IPS-18c (cell line): ENCODE results near the gene PTGER1.
A peak's percentile ranks its signal among the peaks of the same experiment; 100 is the strongest.
"Not testable (repeated sequence)": the region's sequence is repeated elsewhere in the genome, so short reads cannot be mapped to it uniquely, and the experiment has no call there.

Experiments used
- H3K4me3 ChIP-seq: 2 replicates; pipeline ENCODE4 v1.7.0; 2013; ENCODE audit warnings: low read depth, mild to moderate bottlenecking, low read length, moderate library complexity; ENCODE audit not compliant: insufficient read depth
- H3K9me3 ChIP-seq: one replicate; pipeline ENCODE4 v1.6.1; 2013; ENCODE audit warnings: mild to moderate bottlenecking, low read length, moderate library complexity; ENCODE audit not compliant: control insufficient read depth, insufficient read depth

PTGER1 gene

GRCh38 chr19:14460935-14461334 lies 14.2 kb downstream of the PTGER1 start:
- Histone ChIP-seq H3K4me3 (no peak overlapping the region), H3K9me3 (no peaks in the 10 kb centered on the region)

DNA sequence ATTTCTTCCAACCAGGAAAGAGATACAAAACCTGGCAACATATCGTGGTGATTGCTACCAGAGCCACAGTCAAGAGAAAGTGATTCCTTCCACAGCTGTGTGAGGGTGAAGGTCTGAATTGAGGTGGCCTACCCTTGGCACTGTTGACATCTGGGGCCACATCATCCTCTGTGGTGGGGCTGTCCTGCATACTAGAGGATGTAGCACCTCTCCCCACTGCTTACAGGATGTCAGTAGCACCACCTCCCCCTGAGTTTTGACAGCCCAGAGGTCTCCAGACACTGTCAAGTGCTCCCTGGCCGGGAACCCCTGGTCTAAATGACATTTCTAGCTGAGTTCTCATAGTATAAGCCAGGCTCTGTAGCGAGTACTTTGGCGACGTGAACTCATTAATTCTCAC lies 15.5 kb downstream of the PTGER1 start:
- Histone ChIP-seq H3K4me3 (no peak overlapping the region), H3K9me3 (no peaks in the 10 kb centered on the region)

DNA sequence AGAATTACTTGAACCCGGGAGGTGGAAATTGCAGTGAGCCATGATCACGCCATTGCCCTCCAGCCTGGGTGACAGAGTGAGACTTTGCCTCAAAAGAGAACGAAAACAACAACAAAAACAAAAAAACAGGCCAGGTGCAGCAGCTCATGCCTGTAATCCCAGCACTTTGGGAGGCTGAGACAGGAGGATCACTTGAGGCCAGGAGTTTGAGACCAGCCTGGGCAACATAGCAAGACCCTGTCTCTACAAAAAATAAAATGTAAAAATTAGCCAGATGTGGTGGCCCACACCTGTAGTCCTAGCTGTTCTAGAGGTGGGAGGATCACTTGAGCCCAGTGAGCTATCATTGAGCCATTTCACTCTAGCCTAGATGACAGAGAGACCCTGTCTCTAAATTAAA lies 22.9 kb downstream of the PTGER1 start:
- not testable (repeated sequence) for H3K4me3 ChIP-seq, H3K9me3 ChIP-seq

DNA sequence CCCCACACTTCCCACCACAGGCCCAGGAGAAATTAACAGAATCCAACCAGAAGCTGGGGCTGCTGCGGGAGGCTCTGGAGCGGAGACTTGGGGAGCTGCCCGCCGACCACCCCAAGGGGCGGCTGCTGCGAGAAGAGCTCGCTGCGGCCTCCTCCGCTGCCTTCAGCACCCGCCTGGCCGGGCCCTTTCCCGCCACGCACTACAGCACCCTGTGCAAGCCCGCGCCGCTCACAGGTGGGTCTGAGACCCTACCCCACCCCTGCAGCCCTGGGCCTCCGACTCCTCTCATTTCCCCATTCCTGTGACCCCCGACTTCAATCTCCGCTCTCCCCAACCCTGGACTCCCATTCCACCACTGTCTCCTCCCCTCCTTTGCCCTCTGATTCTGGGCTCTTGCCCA lies 24.3 kb downstream of the PTGER1 start:
- no peak overlapping the region for H3K4me3 ChIP-seq
- H3K9me3 ChIP-seq: no peaks in the 10 kb centered on the region

DNA sequence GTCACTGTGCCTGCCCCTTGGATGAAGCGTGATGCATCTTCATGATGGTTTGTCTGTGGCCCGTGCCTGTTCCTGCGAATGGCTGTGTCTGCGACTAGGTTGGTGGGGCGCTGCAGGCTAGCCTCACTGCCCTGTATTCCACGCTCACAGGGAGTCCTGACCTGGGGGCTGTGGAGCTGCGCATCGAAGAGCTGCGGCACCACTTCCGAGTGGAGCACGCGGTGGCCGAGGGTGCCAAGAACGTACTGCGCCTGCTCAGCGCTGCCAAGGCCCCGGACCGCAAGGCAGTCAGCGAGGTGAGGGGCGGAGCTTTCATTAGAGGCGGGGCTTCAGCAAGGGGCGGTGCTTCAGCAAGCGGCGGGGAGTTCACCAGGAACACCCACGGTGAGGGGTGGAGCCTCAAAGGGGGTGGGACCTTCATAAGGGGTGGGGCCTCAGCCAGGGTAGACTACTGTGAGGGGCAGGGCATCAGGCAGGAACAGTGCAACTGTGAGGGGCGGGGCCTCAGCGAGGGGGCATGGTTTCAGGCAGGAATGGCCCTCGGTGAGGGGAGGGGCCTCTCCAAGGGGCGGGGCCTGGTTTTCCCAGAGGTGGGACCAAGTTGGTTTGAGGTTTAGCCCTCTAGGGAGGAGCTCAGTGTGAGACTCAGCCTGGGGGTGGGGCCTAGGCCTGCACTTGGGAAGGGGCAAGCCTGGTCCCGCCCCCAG lies 24.8 kb downstream of the PTGER1 start:
- Histone ChIP-seq H3K9me3 (no peaks in the 10 kb centered on the region), H3K4me3 (no peak overlapping the region)

GRCh38 chr19:14449321-14449720 lies 25.8 kb downstream of the PTGER1 start:
- Histone ChIP-seq H3K4me3 (no peak overlapping the region), H3K9me3 (no peaks in the 10 kb centered on the region)

GRCh38 chr19:14446336-14447036 lies 28.7 kb downstream of the PTGER1 start:
- no peaks in the 10 kb centered on the region for H3K9me3 ChIP-seq

DNA sequence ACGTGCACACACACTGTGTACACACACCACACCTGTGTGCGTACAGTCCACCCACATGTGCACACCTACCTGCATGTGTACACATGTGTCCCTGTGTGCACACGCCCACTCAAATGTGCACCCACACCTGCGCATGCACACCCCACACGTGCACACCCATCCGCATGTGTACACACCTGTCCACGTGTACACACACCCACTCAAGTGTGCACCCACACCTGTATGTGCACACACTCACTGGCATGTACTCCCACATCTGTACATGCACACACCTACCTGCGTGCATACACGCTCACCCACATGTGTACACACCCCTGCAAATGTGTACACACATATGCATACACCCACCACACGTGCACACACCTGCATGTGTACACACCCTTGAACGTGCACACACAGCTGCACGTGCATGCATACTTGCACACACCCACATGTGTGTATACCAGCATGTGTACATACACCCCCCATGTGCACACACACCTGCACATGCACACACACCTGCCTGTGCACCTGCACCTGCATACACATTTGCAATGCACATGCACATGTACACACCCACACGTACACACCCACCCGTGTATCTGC lies 31.4 kb downstream of the PTGER1 start:
- Histone ChIP-seq H3K9me3 (no peaks in the 10 kb centered on the region), H3K4me3 (no peak overlapping the region; the same call in 1 of the 2 replicates)

More at GRCh38 chr19:14446336-14447036, 28.7 kb downstream of the PTGER1 start:
- no peak overlapping the region for H3K4me3 ChIP-seq

- Histone ChIP-seq H3K4me3 (no peak overlapping the region), H3K9me3 (no peaks in the 10 kb centered on the region)
Observed at GRCh38 chr19:14442891-14443631, 32.1 kb downstream of the PTGER1 start.

DNA sequence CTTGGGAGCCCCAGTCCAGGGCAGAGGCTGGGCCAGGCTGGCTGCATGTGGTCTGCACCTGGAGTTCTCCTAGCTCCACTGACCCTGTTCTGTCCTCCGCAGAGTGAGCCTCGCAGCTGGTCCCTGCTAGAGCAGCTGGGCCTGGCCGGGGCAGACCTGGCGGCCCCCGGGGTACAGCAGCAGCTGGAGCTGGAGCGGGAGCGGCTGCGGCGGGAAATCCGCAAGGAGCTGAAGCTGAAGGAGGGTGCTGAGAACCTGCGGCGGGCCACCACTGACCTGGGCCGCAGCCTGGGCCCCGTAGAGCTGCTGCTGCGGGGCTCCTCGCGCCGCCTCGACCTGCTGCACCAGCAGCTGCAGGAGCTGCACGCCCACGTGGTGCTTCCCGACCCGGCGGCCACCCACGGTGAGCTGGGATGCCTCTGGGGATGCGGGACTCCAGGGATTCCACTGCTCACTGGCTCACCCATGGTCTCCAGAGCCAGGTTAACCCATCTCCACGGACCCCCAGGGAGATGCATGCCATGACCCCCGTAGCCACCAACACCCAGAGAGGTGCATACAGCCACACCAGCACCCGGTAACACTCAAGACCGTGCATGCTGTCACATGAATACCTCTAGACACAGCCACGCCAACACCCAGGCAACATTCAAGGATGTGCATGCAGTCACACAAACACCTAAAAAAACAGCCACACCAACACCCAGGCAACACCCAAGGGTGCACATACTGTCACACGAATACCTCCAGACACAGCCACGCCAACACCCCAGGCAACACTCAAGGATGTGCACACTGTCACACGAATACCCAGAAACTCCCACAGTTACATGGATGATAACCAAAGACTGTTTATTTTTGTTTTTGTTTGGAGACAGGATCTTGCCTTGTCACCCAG lies 33.9 kb downstream of the PTGER1 start:
- no peaks in the 10 kb centered on the region for H3K9me3 ChIP-seq
- no peak overlapping the region for H3K4me3 ChIP-seq

- no peak overlapping the region for H3K4me3 ChIP-seq
- no peaks in the 10 kb centered on the region for H3K9me3 ChIP-seq
Observed at GRCh38 chr19:14440049-14440448, 35.1 kb downstream of the PTGER1 start.

- Histone ChIP-seq H3K4me3 (no peak overlapping the region), H3K9me3 (no peaks in the 10 kb centered on the region)
Observed at GRCh38 chr19:14439014-14439413, 36.1 kb downstream of the PTGER1 start.

- no peak overlapping the region for H3K4me3 ChIP-seq
- H3K9me3 ChIP-seq: no peaks in the 10 kb centered on the region
Observed at GRCh38 chr19:14437578-14438140, 37.5 kb downstream of the PTGER1 start.

GRCh38 chr19:14435320-14436050 lies 39.7 kb downstream of the PTGER1 start:
- Histone ChIP-seq H3K4me3 (no peak overlapping the region), H3K9me3 (no peaks in the 10 kb centered on the region)

DNA sequence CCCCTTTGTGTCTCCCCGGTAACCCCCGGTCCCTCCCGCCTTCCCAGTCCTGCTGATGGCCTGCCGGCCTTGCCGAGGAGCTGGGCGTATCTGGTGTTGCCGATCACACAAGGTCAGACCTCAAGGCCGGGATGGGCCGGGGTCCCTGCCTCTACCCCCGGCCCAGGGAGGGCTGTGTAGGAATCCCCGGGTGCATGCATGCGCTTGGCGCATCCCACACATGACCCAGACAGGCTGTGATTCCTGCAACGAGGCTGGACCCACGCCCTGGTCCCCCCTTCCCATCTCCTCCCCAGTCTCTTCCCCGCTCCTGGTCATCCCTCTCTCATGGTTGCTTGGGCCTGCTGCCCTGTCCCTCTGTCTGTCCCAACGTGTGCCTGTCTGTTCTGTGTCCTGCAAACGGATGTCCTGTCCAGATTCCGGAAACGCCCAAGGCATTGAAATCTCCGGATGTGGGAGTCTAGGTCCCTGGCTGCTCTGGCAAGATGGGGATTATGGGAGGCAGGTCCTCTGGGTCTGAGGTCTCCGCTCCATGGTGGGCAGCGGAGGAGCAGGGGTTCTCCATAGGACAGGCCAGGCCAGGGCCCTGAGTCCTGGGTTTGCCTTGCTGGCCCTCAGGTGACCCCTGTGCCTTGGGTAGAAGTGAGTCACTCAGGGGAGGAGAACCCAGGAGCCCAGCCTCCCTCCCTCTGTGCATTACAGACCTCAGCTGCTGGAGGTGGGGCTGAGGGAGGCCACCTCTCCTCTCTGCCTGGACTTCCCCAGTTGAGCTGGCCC lies 40.4 kb downstream of the PTGER1 start:
- Histone ChIP-seq H3K9me3 (no peaks in the 10 kb centered on the region), H3K4me3 (peak overlapping the region; percentile 67)
